ENCODE data around the gene PLCL2.

DNA sequence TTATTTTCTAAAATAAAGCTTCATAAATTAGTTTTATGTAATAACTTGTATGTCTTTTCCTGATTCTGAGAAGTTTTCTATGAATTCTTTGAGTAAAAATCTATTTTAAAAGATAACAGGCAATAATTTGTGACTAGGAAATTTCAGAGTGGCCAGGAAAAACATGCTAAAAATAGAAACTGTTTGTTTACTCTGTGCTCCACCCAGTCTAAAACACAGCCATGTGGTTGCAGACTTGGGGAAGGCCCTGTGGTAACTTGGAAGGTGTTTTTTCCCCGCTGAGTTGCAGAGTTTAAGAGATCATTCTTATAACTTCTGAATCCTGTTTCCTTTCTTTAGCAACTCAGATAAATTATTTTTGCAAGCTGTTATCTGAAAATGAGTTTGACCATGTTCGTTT lies 21.9 kb downstream of the PLCL2 start:
- no peak for TF ChIP-seq POLR2A (IDR thresholded peaks at IDR 0.05)
- TF ChIP-seq, protein P1, sequence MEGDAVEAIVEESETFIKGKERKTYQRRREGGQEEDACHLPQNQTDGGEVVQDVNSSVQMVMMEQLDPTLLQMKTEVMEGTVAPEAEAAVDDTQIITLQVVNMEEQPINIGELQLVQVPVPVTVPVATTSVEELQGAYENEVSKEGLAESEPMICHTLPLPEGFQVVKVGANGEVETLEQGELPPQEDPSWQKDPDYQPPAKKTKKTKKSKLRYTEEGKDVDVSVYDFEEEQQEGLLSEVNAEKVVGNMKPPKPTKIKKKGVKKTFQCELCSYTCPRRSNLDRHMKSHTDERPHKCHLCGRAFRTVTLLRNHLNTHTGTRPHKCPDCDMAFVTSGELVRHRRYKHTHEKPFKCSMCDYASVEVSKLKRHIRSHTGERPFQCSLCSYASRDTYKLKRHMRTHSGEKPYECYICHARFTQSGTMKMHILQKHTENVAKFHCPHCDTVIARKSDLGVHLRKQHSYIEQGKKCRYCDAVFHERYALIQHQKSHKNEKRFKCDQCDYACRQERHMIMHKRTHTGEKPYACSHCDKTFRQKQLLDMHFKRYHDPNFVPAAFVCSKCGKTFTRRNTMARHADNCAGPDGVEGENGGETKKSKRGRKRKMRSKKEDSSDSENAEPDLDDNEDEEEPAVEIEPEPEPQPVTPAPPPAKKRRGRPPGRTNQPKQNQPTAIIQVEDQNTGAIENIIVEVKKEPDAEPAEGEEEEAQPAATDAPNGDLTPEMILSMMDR (IDR thresholded peaks at IDR 0.05): no peak

Measured in vagina (tissue), 2 donors.